HepG2 (cell line): Measurements from ENCODE around the gene MED28. TPM values are rescaled to one million over a fixed set of nuclear protein-coding genes. Genes with fewer than 3 reads are reported as not detected.
A peak's percentile ranks its signal among the peaks of the same experiment; 100 is the strongest.

Source experiments
- ATAC-seq: fragments of 200-7000 bp; cut with Tn5 transposase; 3 replicates; pipeline ENCODE4 v1.9.1; 2020; ENCODE audit warnings: mild to moderate bottlenecking, moderate library complexity
- BruUV-seq: library from RNA; stranded (reverse); fragments of 400-500 nt; replicated peaks from 2 replicates; lab custom pipeline; 2021; lab: Mats Ljungman, UMichigan
- CTCF ChIA-PET: fragments of 300-600 bp; formaldehyde crosslinking; extraction: SDS; loops from one replicate; lab custom pipeline; 2021; ENCODE audit warnings: low total read pairs, inconsistent platforms, low intra/inter-chr PET ratio; lab: Yijun Ruan, JAX
- POLR2A ChIA-PET: fragments of 350-600 bp; sonication (Branson Sonifier 250); formaldehyde crosslinking; loops from one replicate; lab custom pipeline; 2020; ENCODE audit warnings: antibody characterized with exemption, inconsistent platforms; lab: Yijun Ruan, JAX
- DNase-seq: peaks from one replicate; pipeline ENCODE4 v3.0.0-alpha.2; 2015; ENCODE audit warnings: low spot score
- FAIRE-seq: peaks from 3 replicates; lab custom pipeline; 2011; peaks lifted over from hg19 to GRCh38; lab: Jason Lieb, UNC
- H2AFZ ChIP-seq: one replicate; pipeline ENCODE4 v1.6.1; 2011; ENCODE audit warnings: low read length, inconsistent platforms
- H3K27ac ChIP-seq: fragments of 300-600 bp; 3 replicates; pipeline ENCODE4 v1.8.0; 2011; ENCODE audit warnings: mixed run types, mild to moderate bottlenecking, mixed read lengths, low read length, inconsistent platforms; ENCODE audit not compliant: insufficient read depth; ENCODE audit errors: extremely low read length
- H3K27me3 ChIP-seq, 2 experiments: fragments of 200-600 bp in 1 of 2; 2 replicates in 1 of 2; 3 replicates in 1 of 2; pipeline versions ENCODE4 v1.6.0 to v1.8.0; 2011; ENCODE audit warnings: low read length in 2 of 2, mild to moderate bottlenecking in 2 of 2, moderate library complexity in 2 of 2, inconsistent platforms in 1 of 2; ENCODE audit not compliant: insufficient read depth in 2 of 2, control insufficient read depth in 1 of 2
- H3K36me3 ChIP-seq, 2 experiments: fragments of 200-600 bp in 1 of 2; replicated peaks in 1 of 2; 2 replicates in 1 of 2; 3 replicates in 1 of 2; pipeline versions ENCODE4 v1.5.1 to v1.8.0; 2011; ENCODE audit warnings: low read length in 2 of 2, inconsistent platforms in 1 of 2; ENCODE audit not compliant: insufficient read depth in 2 of 2, control insufficient read depth in 1 of 2
- H3K4me1 ChIP-seq: 2 replicates; pipeline ENCODE4 v1.5.1; 2012; ENCODE audit warnings: low read length, inconsistent platforms; ENCODE audit not compliant: insufficient read depth
- H3K4me2 ChIP-seq: 2 replicates; pipeline ENCODE4 v1.6.0; 2011; ENCODE audit warnings: low read depth, low read length, inconsistent platforms
- H3K4me3 ChIP-seq, 3 experiments: fragments of 200-600 bp in 1 of 3; sonication (generic), shearing (Covaris generic) in 1 of 3; replicated peaks in 1 of 3; 2 replicates each; pipeline ENCODE4 v1.5.1; 2011 to 2016; ENCODE audit warnings: low read length in 3 of 3, inconsistent platforms in 2 of 3, low read depth in 2 of 3, mild to moderate bottlenecking in 2 of 3, control low read depth in 1 of 3, mixed read lengths in 1 of 3; ENCODE audit not compliant: insufficient read depth in 1 of 3
- H3K79me2 ChIP-seq: one replicate; pipeline ENCODE4 v1.6.1; 2011; ENCODE audit warnings: low read length, inconsistent platforms; ENCODE audit not compliant: insufficient read depth
- H3K9ac ChIP-seq: 2 replicates; pipeline ENCODE4 v1.6.0; 2011; ENCODE audit warnings: mild to moderate bottlenecking, low read depth, low read length, inconsistent platforms; ENCODE audit not compliant: insufficient read depth
- H3K9me3 ChIP-seq: 2 replicates; pipeline ENCODE4 v1.5.1; 2012; ENCODE audit warnings: mild to moderate bottlenecking, low read length
- H4K20me1 ChIP-seq: 2 replicates; pipeline ENCODE4 v1.6.0; 2011; ENCODE audit warnings: inconsistent platforms, mild to moderate bottlenecking, low read length, moderate library complexity; ENCODE audit not compliant: insufficient read depth
- GABPB1 ChIP-seq: IDR thresholded peaks from 2 replicates; pipeline ENCODE4 v1.6.1; 2016; ENCODE audit warnings: mild to moderate bottlenecking, missing genetic modification reagents, moderate library complexity, missing compliant biosample characterization
- KAT7 ChIP-seq: IDR thresholded peaks from 2 replicates; pipeline ENCODE4 v1.6.1; 2018; ENCODE audit warnings: borderline replicate concordance, missing compliant biosample characterization
- MBNL3 ChIP-seq: fragments of 250-450 bp; sonication (Bioruptor Pico); conservative IDR thresholded peaks from 2 replicates; pipeline ENCODE4 v1.8.0; 2022; ENCODE audit warnings: mild to moderate bottlenecking, inconsistent platforms
- NCOA2 ChIP-seq: sonication (generic); formaldehyde crosslinking; IDR thresholded peaks from 2 replicates; pipeline ENCODE4 v1.8.0; 2022; ENCODE audit warnings: inconsistent platforms
- NFE2L2 ChIP-seq: fragments of 150-350 bp; IDR thresholded peaks from 2 replicates; pipeline ENCODE4 v1.6.1; 2014; ENCODE audit warnings: low read length
- SOX13 ChIP-seq, 3 experiments: fragments of 450-650 bp in 1 of 3; sonication (generic) in 1 of 3; formaldehyde crosslinking in 1 of 3; IDR thresholded peaks in 2 of 3; conservative IDR thresholded peaks in 1 of 3; 2 replicates each; pipeline versions ENCODE4 v1.5.0 to v1.6.1; 2016 to 2020; ENCODE audit warnings: antibody characterized with exemption in 1 of 3, mild to moderate bottlenecking in 1 of 3, missing compliant biosample characterization in 1 of 3, missing genetic modification reagents in 1 of 3, moderate library complexity in 1 of 3
- TAF15 ChIP-seq: fragments of 200-400 bp; formaldehyde crosslinking; IDR thresholded peaks from one replicate; pipeline ENCODE4 v1.6.1; 2018; ENCODE audit warnings: mild to moderate bottlenecking, low read depth, low read length; ENCODE audit not compliant: poor library complexity, severe bottlenecking
- ZIK1 ChIP-seq: sonication (generic); formaldehyde crosslinking; IDR thresholded peaks from 2 replicates; pipeline ENCODE4 v1.5.0; 2020; ENCODE audit warnings: mild to moderate bottlenecking, low read depth, missing genetic modification reagents, borderline replicate concordance
- ZNF543 ChIP-seq: sonication (generic); formaldehyde crosslinking; IDR thresholded peaks from 2 replicates; pipeline ENCODE4 v1.4.0; 2020; ENCODE audit warnings: mild to moderate bottlenecking, missing genetic modification reagents
- ZNF607 ChIP-seq: sonication (generic); formaldehyde crosslinking; IDR thresholded peaks from 2 replicates; pipeline ENCODE4 v1.5.1; 2020; ENCODE audit warnings: missing genetic modification reagents, mild to moderate bottlenecking, borderline replicate concordance
- ZNF615 ChIP-seq: sonication (generic); formaldehyde crosslinking; IDR thresholded peaks from 2 replicates; pipeline ENCODE4 v1.5.0; 2020; ENCODE audit warnings: mild to moderate bottlenecking, missing genetic modification reagents, borderline replicate concordance
- WGBS: methylation state at CpG from one replicate; pipeline ENCODE4 v1.1.6; 2017; ENCODE audit warnings: low lambda C conversion rate; 5-methylcytosine and 5-hydroxymethylcytosine counted together
- in situ Hi-C: cut with HindIII; loops from 2 replicates; pipeline ENCODE4 v1.10.0; 2017; ENCODE audit warnings: low pct_unique_long_range_greater_than_20kb; ENCODE audit not compliant: extremely low pct_ligation_motif_present
- intact Hi-C: fragments of 100-400 bp; cut with micrococcal nuclease; formaldehyde crosslinking; loops from one replicate; pipeline ENCODE4 v1.10.0; 2022; ENCODE audit not compliant: unreplicated experiment
- polyA plus RNA-seq, 8 experiments: library from polyadenylated mRNA; depleted of rRNA in 3 of 8; stranded (reverse) in 7 of 8; unstranded in 1 of 8; fragments of >200 nt; fragmentation: Illumina TruSeq in 4 of 8; extraction: Trizol in 4 of 8; gene quantifications; 2 replicates each; pipeline versions ENCODE4 v1.2.1 to v1.2.3, GENCODE V29; 2011 to 2016; ENCODE audit warnings: low read depth in 4 of 8, missing spikeins in 1 of 8, mixed read lengths in 1 of 8; ENCODE audit not compliant: insufficient read depth in 1 of 8
- total RNA-seq, 5 experiments: library from RNA; depleted of rRNA; stranded (reverse); fragments of >200 nt; fragmentation: Illumina TruSeq; extraction: Trizol; gene quantifications; 2 replicates each; pipeline ENCODE4 v1.2.3, GENCODE V29; 2016; ENCODE audit warnings: low read depth in 1 of 5
- TF ChIP-seq, protein P1 (sequence below): fragments of 450-650 bp; IDR thresholded peaks from 2 replicates; pipeline ENCODE4 v1.6.1; 2016
- TF ChIP-seq, protein P2 (sequence below): sonication (generic); formaldehyde crosslinking; IDR thresholded peaks from 2 replicates; pipeline ENCODE4 v1.5.0; 2020; ENCODE audit warnings: mild to moderate bottlenecking, missing genetic modification reagents

The MED28 gene
- total and polyA plus RNA-seq, 2 of the 13 experiments (the other 11 are each of a cell fraction or from before 2014, with no cell fraction given): 41.3 to 65.7 TPM

DNA sequence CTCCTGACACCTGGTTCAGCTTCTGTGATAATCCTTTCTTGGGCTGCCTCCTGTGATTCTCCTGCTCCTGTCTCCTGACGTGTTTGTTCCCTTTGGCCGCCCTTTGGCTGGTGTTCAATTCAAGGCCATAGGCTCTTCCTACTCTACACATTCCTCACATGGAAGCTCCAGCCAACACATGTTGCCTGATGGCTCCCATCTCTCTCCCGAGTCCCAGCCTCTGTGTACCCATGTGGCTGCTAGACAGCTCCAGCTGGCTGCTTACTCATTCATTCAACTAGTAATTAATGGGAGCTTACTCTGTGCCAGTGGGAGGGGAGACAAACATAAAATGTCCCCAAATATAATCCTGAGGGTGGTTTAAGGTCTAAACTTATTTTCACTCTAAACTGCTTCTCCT, 9.2 kb upstream of the MED28 start:
- BruUV-seq: no TSS peak
- DNase-seq: no peak
- CTCF ChIA-PET: no interaction called here
- no peak overlapping the region for H2AFZ ChIP-seq
- H4K20me1 ChIP-seq: no peaks in the 10 kb centered on the region
- POLR2A ChIA-PET: no interaction called here
- H3K79me2 ChIP-seq: no peaks in the 10 kb centered on the region
- no peaks in the 10 kb centered on the region for H3K27me3 ChIP-seq
- TF ChIP-seq, protein P1, sequence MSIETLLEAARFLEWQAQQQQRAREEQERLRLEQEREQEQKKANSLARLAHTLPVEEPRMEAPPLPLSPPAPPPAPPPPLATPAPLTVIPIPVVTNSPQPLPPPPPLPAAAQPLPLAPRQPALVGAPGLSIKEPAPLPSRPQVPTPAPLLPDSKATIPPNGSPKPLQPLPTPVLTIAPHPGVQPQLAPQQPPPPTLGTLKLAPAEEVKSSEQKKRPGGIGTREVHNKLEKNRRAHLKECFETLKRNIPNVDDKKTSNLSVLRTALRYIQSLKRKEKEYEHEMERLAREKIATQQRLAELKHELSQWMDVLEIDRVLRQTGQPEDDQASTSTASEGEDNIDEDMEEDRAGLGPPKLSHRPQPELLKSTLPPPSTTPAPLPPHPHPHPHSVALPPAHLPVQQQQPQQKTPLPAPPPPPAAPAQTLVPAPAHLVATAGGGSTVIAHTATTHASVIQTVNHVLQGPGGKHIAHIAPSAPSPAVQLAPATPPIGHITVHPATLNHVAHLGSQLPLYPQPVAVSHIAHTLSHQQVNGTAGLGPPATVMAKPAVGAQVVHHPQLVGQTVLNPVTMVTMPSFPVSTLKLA: peak; percentile 32
- no peak for TF ChIP-seq ZIK1
- no peak for TF ChIP-seq GABPB1 (CRISPR knock-in tag)
- TF ChIP-seq, all 625 proteins: peak for 1
- ATAC-seq (no peak), FAIRE-seq (no peak)
- no peak overlapping the region for H3K9ac ChIP-seq
- in situ Hi-C loops (no loop called here), intact Hi-C loops (no loop called here)
- no peaks in the 10 kb centered on the region for H3K9me3 ChIP-seq
- H3K36me3 ChIP-seq: peaks cover 21 to 57% of the 10 kb centered on the region in 2 experiments
- H3K4me3 ChIP-seq: no peak overlapping the region
- H3K27ac ChIP-seq: no peak overlapping the region
- H3K4me1 ChIP-seq: no peaks in the 10 kb centered on the region
- no peak overlapping the region for H3K4me2 ChIP-seq
- 92% methylated on average over 3 of the region's 3 CpGs for WGBS

DNA sequence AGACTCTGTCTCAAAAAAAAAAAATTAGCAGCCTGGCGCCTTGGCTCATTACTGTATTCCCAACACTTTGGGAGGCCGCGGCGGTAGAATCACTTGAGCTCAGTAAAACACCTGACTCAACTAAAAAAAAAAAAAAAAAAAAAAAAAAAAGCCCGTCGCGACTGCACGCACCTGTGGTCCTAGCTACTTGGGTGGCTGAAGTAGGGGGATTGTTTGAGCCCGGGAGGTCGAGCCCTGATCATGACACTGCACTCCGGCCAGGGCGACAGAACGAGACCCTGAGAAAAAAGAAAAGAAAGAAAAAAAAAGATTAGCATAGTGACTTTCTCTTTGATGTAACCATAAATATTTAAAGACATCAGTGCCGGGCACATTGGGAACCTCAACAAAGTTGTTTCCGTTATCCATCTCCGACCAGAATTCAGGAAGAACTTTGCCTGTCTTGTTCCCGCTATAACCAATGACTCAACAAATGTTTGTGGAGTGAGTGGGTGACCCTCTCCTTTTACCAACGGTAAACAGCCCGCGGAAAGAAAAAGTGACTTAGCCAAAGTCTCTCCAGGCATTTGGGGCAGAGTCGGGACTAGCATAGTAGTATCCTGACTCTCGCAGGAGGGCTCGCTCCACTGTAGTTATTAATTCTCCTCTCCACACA, 553 bp upstream of the MED28 start:
- FAIRE-seq: no peak
- intact Hi-C loops: loop anchor here (1.0 to 2.0 kb wide), 3 partner anchors 37 to 70 kb away; partner anchors contain the start of gene LAP3
- WGBS: 4% methylated on average over 23 of the region's 23 CpGs
- TF ChIP-seq, protein P2, sequence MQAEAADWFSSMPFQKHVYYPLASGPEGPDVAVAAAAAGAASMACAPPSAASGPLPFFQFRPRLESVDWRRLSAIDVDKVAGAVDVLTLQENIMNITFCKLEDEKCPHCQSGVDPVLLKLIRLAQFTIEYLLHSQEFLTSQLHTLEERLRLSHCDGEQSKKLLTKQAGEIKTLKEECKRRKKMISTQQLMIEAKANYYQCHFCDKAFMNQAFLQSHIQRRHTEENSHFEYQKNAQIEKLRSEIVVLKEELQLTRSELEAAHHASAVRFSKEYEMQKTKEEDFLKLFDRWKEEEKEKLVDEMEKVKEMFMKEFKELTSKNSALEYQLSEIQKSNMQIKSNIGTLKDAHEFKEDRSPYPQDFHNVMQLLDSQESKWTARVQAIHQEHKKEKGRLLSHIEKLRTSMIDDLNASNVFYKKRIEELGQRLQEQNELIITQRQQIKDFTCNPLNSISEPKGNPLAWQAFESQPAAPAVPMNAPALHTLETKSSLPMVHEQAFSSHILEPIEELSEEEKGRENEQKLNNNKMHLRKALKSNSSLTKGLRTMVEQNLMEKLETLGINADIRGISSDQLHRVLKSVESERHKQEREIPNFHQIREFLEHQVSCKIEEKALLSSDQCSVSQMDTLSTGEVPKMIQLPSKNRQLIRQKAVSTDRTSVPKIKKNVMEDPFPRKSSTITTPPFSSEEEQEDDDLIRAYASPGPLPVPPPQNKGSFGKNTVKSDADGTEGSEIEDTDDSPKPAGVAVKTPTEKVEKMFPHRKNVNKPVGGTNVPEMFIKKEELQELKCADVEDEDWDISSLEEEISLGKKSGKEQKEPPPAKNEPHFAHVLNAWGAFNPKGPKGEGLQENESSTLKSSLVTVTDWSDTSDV: no peak
- TF ChIP-seq ZNF607 (CRISPR knock-in tag) (no peak), KAT7 (CRISPR knock-in tag) (no peak), ZNF615 (CRISPR knock-in tag) (no peak), MBNL3 (CRISPR knock-in tag) (no peak), NCOA2 (no peak), ZNF543 (CRISPR knock-in tag) (0 out of 2 replicates have a peak, but pooled peaks have one; percentile 6), TAF15 (no peak), NFE2L2 (0 out of 2 replicates have a peak, but pooled peaks have one; percentile 41), SOX13 (IDR thresholded peaks at IDR 0.05) (no peak), SOX13 (CRISPR knock-in tag; conservative IDR thresholded peaks at IDR 0.05 in 1 of 2, IDR thresholded peaks at IDR 0.05 in 1 of 2) (0 out of 4 replicates have a peak, but pooled peaks of 1 of the 2 experiments have one; percentile 61)

More for the DNA sequence above, 553 bp upstream of the MED28 start:
- no peaks in the 10 kb centered on the region; a peak in 1 of 5 replicates for H3K27me3 ChIP-seq
- peak overlapping the region; percentile 96 for H2AFZ ChIP-seq
- H3K4me2 ChIP-seq: peak overlapping the region; percentile 92
- H3K4me3 ChIP-seq: peak overlapping the region; percentile 92 to 98 (median 93)
- peaks cover 7 to 16% of the 10 kb centered on the region in 2 experiments; a peak in 4 of 5 replicates for H3K36me3 ChIP-seq
- H4K20me1 ChIP-seq: peaks cover 21% of the 10 kb centered on the region
- peaks cover 31% of the 10 kb centered on the region for H3K4me1 ChIP-seq
- POLR2A ChIA-PET: interaction anchor here (0.6 to 3.3 kb wide), 14 partner anchors 12 to 102 kb away, joined by 3 to 14 read pairs (median 4); partner anchors contain the start of genes LAP3 and QDPR
- no peaks in the 10 kb centered on the region for H3K9me3 ChIP-seq
- peak overlapping the region; percentile 82 for H3K27ac ChIP-seq
- DNase-seq (peak; percentile 50), ATAC-seq (peak; percentile 78)
- CTCF ChIA-PET: no interaction called here
- peaks cover 48% of the 10 kb centered on the region for H3K79me2 ChIP-seq
- BruUV-seq: TSS peak; percentile 91
- peak overlapping the region; percentile 98 for H3K9ac ChIP-seq
- in situ Hi-C loops: no loop called here
